GM18498 (cell line): Measurements from ENCODE around the gene ASB6.

ENCODE experiments used
- ATAC-seq: cut with Tn5 transposase; IDR thresholded peaks from one replicate; pipeline ENCODE4 v1.9.1; 2021; ENCODE audit warnings: mild to moderate bottlenecking, moderate library complexity; ENCODE audit not compliant: unreplicated experiment

The ASB6 gene

DNA sequence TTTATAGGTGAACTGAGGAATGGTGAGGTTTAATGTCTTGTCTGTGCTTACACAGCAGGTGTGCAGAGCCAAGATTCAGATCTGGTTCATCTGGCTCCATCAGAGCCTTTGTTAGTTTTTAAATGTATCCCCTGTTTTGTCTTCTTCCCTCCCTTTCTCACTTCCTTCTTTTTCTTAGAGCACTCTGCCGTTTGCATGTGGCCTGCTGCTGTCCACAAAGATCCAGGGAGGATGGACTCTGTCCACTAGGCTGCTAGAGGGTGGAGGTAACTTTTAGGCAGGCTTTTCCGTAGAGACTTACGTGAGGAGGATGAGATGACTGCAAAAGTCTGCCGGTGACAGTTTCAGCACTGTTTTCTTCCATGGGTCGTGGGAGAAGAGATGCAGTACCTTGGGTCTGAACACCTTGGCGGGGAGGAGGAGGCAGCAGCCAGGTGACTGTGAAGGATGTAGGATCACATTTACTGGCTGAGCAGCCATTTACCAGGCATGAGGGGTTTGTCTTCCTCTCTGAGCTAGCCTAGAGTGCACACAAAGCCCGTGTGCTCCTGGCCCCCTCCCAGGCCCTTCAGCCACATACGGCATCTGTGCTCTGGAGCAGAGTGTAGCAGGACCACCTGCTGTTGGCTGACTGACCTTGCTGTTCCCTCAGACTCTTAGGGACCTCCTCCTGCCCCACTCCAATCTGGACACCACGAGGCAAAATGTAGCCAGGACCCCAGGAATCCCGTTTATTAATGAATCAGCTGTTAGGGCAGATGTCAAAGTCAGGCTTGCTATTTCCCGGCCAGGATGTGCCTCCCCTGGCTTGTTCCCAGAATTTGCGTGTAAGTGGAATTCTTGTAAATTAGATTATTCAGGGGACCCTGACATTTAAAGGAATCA is 14.2 kb downstream of the ASB6 start:
- no peak for ATAC-seq

DNA sequence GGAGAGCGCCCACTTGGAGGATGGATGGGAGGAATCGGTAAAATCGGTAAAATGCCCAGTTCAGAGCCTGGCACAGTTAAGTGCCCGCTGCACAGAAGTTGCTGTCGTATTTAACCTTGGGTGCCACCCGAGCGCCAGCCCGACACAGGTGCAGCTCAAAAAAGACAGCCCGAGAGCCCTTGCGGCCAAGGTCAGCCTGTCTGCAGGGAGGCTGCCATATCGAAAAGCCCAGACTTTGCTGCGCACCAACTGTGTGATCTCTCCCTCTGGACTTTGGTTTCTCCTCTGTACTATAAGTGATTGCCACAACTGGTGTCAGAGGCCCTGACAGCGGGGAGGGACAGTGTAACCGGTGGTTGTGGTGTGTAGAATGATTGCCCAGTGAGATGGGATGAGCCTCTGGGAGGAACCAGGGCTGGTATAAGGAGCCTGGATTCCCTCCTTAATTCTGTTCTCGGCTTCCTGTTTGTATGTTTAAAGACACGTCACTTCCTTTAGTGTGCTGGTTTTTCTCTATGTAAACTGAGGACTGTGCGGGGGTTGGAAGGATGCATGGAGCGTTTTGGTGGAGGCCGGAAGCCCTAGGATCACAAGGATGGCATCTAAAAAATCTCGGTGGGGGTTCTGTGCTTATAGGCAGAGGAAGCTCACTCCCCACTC is 15.2 kb downstream of the ASB6 start:
- peak; percentile 24 for ATAC-seq

DNA sequence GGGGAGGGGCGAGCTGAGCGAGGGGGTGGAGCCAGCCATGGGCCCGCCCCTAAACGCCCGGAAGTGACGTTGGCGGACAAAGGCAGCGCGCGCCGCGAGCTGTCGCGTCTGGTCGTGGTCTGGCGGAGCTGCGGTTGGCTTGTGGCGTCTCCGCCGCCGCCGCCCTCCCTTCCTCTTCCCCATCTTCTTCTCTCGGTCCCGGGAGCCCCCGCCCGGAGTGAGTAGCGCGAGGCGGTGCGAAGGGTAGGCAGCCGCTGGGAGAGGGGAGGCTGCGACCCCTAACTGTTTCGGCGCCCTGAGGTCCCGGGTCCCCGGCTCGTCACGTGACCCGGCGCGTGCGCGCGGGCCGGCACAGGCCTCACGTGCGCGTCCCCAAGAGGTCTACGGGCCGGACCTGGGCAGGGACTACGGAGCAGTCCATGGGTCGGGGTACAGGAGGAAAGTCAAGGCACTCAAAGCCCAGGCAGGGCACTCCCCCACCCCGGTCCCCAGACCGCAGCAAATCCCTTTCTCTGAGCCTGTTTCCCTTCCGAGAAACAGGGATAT is 15.8 kb downstream of the ASB6 start, which contains the start of gene NTMT1:
TSS of gene NTMT1 (plus strand) at position 85 of the 546 bp plus-strand sequence. CDS start 6,541 bp downstream, outside the sequence.
- ATAC-seq = peak; percentile 79

DNA sequence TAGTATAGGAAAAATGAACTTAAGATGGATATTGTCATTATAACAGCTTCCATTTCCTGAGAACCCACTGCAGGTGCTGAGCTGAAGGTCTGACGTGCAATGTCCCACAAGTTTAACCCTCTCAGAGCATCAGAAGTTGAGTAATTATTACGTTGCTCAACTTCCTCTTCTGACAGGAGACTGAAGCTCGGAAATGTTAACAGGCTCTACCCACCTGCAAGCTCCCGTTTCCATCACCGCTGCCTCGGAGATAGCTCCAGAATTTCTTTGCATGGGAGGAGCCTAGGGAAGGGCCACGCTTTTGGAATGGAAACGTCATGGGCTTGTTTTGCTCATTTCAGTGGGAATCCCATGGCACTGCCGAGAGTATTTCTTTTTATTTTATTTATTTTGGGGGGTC is 17.0 kb downstream of the ASB6 start:
- ATAC-seq = no peak

DNA sequence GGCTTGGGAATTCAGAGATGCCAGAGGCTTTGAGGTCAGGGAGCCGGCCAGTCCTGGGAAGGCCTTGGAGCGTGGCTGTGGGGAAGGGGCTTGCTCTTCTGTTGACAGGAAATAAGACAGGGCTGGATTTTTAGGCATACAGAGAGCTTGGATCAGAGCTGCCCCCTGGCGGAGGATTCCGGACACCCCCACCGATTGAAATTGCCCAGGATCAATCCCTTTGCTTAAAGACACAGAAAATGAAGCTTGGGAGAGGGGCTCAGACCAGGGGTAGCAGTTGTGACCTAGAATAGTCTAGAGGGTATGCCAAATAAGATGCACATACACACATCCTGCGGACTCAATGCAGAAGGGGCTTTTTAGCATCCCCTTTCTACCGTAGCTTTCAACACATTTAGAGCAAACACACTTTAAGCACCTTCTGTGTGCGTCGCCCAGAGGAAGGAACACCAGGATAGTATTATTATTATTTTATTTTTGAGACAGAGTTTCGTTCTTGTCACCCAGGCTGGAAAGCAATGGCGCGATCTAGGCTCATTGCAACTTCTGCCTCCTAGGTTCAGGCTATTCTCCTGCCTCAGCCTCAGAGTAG is 17.7 kb downstream of the ASB6 start:
- ATAC-seq = no peak

DNA sequence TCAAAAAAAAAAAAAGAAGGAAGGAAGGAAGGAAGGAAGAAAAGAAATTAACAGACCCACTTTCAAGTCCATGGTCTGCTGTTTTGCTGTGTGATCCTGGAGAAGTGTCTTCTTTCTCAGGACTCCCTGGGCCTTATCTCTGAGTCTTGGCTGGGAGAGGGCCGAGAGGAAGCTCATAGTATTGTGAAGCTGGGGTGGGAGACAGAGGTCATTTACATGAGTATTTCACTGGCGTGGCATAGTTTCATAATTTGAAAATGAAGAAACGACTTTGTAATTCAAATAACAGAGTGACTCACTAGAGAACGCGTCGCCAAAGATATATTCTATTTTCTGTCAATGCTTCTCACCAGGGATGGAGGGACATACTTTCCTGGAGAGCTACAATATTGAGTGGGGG is 18.6 kb downstream of the ASB6 start:
- no peak for ATAC-seq

DNA sequence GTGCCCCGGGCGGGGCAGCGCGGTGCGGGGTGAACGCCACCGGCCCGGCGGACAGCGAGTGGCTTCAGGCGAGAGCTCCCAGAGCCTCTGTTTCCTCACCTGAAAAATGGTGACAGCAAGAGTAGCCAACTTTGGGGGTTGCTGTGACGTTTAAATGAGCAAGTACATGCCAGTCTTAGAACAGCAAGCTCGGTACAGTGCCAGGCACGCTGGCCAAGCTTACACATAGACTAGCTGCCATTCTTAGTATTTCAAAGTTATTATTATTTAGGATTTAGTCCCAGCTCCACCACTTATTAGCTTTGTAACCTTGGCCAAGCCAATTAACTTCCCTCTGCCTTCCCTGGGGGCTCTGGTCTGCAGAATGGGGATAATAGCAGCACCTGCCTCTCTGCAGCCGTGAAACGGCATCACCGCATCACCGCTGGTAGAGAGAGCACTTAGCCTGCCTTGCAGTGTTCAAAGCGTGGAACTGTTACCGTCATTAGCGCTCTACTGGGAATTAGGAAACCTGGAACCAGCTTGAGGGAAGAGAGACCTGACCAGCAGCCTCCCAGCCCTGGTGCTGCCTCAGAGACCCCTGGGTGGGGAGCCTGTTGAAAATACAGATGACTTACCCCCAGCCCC is 21.2 kb downstream of the ASB6 start, which contains the start of gene C9orf50:
TSS of gene C9orf50 (minus strand) at position 433 of the 627 bp plus-strand sequence. CDS start 527 bp downstream, outside the sequence.
- no peak for ATAC-seq

DNA sequence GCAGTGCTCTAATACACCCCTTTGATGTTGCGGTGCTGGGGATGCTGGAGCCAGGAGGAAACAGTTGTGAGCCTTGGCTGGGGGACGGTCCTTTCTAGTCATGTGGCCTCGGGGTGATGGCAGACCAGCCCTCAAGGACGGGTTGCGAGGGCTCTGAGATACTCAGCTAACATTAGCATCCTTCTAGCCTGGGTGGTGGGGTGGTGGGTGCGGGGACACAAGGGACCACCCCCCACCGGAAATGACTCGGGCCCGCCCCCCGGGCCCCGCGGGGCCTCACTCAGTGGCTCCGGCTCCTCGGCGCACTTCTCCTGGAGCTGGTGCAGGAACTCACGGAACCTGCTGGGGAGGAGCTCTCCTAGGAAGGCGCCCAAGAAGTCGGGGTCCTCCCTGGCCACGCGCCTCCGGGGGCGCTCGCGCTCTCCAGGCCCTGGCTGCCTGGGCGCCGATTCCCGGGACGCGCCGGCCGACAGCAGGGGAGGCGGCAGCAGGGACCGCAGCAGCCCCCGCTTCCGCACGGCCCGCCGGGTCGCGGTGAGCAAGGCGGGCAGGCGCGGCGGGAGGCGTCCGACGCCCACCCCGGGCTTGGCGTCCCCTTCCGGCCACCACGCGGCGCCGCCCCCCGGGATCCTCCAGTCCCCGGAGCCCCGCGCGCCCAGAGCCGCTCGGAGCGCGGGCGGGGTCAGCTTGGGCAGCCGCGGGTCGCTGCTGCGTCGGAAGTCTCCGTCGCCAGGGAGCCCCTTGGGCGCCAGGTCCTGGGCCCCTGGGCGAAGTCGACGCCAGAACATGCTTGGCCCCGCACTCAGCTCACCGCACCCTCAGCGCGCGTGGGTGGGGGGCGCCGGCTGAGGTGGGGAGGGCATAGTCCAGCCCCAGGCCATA is 21.9 kb downstream of the ASB6 start:
- ATAC-seq = no peak

DNA sequence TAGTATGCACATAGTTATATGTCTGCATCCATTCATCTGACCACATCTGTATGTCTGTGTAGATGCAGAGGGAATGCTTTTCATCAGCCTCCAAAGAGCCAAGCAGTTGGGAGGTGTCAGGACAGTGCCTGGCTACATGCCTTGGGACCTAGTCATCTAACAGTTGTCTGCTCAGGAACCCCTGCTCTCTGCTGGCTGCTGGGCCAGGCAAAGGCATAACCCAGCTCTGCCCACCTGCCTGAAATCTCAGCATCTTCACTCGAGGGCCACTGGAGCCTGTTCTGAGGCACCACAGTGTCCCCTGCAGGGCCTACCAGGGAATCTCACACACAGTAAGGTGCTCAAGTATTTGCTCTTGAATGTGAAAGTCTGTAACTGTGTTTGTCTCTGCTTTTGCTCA is 24.8 kb downstream of the ASB6 start:
- no peak for ATAC-seq

DNA sequence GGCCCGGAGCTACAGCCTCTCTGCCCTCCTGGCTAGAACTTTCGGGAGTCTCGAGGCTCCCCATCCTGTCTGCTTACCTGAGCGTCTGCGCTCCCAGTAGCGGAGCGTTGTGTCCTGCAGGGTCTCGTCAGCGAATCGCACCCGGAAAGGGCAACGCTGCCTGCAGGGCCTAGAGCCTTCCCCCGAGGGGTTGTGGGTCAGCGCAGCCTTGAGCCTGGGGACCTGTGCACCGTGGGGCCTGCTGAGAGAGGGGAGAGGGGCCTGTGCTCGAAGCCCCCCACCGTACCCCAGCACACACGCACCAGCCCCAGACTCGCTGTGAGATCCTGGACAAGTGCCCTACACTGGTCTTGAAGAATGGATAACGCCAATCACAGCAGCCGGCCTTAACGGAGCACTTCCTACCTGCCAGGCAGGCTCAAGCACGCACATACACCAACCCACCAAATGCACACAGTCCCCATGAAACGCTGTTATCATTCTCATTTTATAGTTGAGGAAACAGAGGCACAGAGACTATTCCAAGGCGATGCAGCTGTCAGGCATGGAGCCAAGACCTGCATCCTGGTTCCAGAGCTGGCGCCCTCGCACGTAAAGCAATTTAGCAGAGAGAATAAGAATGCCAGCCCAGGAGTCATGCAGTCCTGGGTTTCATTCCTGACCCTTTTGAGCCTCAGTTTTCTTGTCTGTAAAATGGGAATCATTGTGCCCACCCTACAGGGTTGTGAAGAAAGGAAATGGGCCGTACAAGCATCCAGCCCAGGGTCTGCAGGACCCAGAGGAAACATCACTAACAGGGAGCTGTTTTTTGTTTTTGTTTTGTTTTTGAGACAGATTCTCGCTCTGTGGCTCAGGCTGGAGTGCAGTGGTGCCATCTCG is 26.3 kb downstream of the ASB6 start:
- no peak for ATAC-seq

DNA sequence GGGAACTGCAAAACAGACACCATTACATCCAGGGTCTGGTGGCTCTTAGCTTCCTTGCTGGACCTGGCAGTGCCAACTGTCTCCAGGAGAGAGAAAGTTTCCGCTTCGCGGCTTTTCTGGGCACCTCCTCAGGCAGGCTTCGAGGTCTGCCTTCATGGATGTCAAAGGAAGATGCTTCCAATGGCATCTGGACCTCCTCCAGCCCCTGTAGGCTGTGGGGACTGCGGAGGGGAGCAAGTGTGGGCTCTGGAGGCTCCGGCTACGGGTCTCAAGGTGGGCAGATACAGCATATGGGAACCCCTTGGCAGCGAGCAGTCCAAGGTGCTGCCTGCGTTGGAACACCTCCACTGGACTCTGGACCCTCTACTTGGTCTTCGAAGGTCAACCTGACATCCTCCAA is 27.0 kb downstream of the ASB6 start:
- no peak for ATAC-seq

DNA sequence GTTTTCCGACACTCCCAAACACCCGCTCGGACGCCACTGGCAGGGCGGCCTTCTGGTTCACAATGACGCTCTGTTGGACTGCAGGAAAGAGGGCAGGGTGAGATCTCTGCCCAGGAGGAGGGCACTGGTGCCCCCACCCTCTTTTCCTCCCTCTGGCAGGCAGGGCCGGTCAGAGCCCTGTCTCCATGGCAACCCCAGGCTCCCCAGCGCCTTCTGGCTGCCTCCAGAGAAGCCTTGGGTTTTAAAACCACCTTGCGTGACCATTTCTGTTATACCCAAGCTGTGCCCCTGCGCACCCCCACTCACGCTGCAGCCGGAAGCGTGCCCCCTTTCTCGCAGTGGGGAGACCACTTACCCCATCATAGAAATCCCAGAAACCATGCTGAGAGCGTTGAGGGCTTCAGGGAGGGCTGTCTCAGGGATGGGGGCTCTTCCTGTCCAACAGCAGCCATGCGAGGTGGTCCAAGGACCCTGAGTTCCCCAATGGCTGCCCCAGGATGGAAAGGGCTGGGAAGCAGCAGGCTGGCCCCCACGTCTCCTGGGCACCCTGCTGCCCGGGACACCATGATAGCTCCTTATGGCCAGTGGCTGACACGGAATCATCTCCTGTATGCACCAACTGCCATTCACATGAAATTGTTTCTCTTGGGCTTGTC is 28.3 kb downstream of the ASB6 start:
- no peak for ATAC-seq

DNA sequence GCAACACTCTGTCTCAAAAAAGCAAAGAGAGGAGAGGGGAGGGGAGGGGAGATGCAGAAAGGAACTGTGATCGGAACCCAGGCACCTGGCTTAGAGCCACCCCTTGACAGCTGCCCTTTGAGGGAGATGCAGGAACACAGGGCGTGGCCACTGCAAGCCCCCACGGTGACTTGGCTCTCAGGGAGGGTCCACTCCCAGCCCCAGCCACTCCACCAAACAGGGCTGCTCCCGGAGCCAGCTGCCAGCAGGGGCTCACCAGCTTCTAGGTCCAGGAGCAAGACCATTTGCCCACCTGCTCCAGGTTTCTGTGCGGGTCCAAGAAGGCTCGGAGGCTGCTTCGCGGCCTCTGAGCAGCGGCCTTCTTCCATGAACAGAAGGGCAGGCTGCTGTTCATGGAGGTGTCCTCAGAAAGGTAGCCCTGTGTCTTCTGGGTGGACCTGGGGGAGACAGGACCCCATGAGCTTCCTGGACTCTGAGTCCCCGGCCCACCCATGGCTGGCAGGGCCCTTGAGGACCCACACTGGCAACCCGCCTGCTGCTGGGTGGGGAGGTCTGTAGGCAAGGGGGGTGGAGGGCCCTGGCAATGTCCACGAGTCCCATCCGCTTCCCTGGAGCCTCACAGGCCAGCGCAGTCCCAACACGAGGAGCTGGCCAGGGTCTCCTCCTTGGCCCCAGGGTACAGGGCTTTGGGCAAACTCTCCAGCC is 29.0 kb downstream of the ASB6 start:
- no peak for ATAC-seq

DNA sequence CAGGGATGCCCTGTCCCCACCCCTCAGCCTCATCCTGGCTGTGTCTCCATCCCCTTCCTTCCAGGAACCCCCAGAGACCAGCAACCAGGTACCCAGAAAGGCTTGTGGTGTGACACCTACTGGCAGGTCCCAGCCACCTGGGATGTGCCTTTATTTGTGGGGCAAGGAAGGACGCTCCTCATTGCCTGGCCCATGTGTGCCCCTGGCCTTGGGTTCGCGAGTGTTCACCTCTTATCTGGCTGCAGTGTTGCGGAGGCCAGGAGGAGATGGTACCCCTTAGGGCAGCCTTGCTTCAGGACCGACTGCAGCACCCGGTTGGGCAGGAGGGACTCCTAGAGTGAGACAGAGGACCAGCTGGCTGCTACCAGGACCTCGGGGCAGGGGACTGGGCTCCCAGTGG is 29.8 kb downstream of the ASB6 start:
- ATAC-seq = no peak

DNA sequence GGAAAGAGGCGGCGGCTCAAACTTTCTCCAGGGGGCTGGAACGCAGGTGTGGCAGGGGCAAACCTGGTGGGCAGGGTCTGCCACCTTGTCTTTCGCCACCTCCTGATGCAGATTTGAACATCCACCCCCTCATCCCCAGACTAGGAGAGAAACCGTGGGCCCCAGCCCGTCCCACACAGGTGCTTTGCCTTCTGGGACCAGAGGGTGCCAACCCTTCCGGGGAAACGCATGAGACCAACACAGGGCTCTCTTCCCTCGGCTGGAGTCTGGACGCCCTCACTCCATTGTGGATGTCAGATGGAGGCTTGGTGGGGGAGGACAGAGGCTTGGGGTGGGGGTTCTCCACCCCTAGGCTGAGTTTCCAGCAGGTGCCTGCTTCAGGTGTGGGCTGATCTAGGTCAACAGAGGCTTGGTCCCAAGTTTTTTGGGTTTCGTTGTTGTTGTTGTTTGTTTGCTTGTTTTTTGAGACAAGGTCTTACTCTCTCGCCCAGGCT is 30.6 kb downstream of the ASB6 start:
- ATAC-seq = no peak

DNA sequence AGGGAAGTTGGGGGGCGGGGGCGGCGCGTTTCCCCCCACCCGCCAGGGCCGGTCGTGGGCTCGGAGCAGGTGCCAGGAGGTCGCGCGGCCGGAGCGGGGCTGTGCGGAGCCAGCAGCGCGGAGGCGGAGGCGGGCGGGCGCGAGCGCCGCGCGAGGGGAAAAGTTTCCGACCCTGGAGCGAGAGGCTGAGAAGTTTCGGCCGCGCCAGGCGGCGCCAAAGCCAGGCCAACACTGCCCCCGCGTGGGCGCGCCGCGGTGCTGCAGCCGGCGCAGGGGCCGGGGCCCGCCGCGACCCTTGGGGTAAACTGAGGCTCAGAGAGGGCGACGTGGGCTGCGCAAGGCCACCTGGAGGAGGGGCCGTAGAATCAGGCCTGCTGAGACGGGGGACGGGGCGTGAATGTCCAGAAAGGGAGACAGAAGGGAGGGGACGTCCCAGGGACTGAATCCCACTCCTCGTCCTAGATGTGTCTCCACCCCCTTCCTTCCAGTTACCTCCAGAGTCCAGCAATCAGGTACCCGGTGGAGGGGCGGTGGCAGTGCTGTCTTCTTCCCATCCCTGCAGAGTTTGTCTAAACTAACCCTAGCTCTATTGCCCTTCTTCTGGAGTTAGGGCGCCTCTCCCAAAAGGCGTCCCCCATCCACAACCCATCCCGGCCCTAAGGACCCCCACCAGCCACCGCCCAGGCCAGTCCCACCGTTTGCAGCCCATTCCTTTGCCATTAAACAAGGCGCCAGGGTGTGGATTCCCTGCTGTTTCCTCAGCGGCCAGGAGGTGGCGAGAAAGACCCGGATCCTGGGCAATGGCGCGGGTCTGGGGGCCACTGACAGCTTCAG is 31.3 kb downstream of the ASB6 start:
- peak; percentile 52 for ATAC-seq

DNA sequence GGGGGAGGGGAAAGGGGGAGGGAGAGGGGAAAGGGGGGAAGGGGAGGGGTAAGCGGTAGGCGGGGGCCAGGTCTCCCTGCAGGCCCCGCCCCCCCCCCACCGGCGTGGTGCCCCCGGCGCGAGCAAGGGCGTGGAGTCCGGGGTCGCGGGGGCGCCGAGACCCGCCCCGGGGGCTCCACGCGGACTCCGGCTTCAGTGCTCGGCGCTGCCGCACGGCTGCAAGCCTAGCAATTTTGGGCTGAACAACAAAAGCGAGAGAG is 31.8 kb downstream of the ASB6 start:
- no peak for ATAC-seq
